Type B pancreatic cell (in vitro differentiated cells): ENCODE data around the gene ADAMTS9. TPM values are rescaled to one million over a fixed set of nuclear protein-coding genes. Genes with fewer than 3 reads are reported as not detected.

Experiments
- DNase-seq: peaks from one replicate; pipeline ENCODE4 v3.0.0; 2021; ENCODE audit warnings: mixed read lengths; ENCODE audit not compliant: unreplicated experiment; ENCODE audit errors: extremely low spot score
- H3K27ac Mint-ChIP-seq: 2 replicates; pipeline ENCODE4 v1.8.0; 2021; ENCODE audit warnings: mild to moderate bottlenecking, mixed read lengths
- H3K27me3 Mint-ChIP-seq: 2 replicates; pipeline ENCODE4 v1.8.0; 2021; ENCODE audit warnings: mixed read lengths
- H3K36me3 Mint-ChIP-seq: 2 replicates; pipeline ENCODE4 v1.8.0; 2021; ENCODE audit warnings: mixed read lengths
- H3K4me1 Mint-ChIP-seq: one replicate; pipeline ENCODE4 v1.8.0; 2021; ENCODE audit warnings: mixed read lengths; ENCODE audit not compliant: unreplicated experiment
- H3K4me3 Mint-ChIP-seq: 2 replicates; pipeline ENCODE4 v1.8.0; 2021; ENCODE audit warnings: mild to moderate bottlenecking, mixed read lengths
- H3K9me3 Mint-ChIP-seq: 2 replicates; pipeline ENCODE4 v1.8.0; 2021; ENCODE audit warnings: mixed read lengths
- total RNA-seq: library from RNA; stranded (reverse); gene quantifications from 2 replicates; pipeline ENCODE4 v1.2.1, GENCODE V29; 2021; ENCODE audit warnings: low replicate concordance
- TF ChIP-seq, protein P1 (sequence below): fragments of 200-600 bp; sonication (generic); conservative IDR thresholded peaks from 2 replicates; pipeline ENCODE4 v1.5.0; 2021; ENCODE audit warnings: antibody characterized with exemption, mild to moderate bottlenecking

The ADAMTS9 gene
- total RNA-seq, 1 donor from 2014 or later: 34.9 TPM

DNA sequence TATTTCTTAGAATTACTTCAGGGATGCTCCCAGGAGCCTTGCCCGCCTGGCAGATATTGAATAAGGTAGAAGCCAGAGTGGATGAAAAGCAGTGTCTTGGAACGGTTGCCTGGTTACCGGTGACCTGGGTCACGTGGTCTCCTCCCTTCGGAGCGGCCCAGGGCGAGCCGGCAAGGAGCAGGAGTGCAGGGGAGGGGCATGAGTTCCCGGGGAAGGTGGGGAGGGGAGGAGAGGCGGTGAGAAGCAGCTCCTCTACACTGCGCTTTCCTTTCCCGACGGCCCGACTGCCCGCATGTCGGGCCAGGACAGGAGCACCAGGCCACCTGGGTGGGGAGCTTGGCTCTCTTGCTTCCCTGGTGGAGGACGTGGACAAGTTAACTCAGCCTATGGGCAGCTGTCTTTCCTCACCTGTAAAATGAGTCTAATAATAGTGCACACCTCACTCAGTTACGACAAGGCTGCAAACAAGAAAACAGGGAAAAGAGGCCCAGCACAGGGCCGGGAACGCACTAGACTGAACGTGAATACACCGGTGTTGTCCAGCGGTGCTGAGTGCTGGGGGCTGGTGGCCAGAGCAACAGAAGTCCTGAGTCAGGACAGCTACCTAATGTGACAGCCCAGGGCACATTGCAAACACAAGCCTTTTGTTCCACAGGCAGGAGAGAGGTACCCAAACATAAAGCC, 198.3 kb downstream of the ADAMTS9 start:
- peak overlapping the region; percentile 82 for H3K4me3 Mint-ChIP-seq
- no peaks in the 10 kb centered on the region for H3K9me3 Mint-ChIP-seq
- peak; percentile 83 for DNase-seq
- no peaks in the 10 kb centered on the region for H3K27me3 Mint-ChIP-seq
- no peaks in the 10 kb centered on the region for H3K36me3 Mint-ChIP-seq
- peaks cover 48% of the 10 kb centered on the region for H3K4me1 Mint-ChIP-seq
- peak overlapping the region; percentile 84 for H3K27ac Mint-ChIP-seq
- TF ChIP-seq, protein P1, sequence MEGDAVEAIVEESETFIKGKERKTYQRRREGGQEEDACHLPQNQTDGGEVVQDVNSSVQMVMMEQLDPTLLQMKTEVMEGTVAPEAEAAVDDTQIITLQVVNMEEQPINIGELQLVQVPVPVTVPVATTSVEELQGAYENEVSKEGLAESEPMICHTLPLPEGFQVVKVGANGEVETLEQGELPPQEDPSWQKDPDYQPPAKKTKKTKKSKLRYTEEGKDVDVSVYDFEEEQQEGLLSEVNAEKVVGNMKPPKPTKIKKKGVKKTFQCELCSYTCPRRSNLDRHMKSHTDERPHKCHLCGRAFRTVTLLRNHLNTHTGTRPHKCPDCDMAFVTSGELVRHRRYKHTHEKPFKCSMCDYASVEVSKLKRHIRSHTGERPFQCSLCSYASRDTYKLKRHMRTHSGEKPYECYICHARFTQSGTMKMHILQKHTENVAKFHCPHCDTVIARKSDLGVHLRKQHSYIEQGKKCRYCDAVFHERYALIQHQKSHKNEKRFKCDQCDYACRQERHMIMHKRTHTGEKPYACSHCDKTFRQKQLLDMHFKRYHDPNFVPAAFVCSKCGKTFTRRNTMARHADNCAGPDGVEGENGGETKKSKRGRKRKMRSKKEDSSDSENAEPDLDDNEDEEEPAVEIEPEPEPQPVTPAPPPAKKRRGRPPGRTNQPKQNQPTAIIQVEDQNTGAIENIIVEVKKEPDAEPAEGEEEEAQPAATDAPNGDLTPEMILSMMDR: no peak

DNA sequence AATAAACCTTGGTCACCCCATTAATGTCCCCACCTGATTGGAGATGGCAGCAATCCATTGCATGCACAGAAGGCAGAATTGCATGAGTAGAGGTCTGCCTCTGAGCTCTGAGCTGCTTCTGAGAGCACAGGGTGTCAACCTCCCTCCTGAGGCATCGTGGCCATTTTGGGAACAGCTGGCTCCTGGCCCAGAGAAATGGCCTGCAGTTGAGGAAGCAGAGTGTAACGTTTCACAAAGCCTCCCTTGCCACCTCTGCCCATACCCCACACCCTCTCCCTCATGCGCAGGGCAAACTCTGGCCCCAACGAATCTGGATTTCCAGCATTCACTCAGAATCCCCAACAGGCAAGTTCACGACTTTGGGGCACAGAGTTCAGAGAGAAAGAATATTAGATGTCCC, 198.9 kb downstream of the ADAMTS9 start:
- Mint-ChIP-seq H3K27me3 (no peaks in the 10 kb centered on the region), H3K9me3 (no peaks in the 10 kb centered on the region), H3K4me3 (peak overlapping the region; percentile 82), H3K27ac (peak overlapping the region; percentile 84), H3K36me3 (no peaks in the 10 kb centered on the region), H3K4me1 (peaks cover 42% of the 10 kb centered on the region)
- TF ChIP-seq, protein P1: no peak
- DNase-seq: no peak

DNA sequence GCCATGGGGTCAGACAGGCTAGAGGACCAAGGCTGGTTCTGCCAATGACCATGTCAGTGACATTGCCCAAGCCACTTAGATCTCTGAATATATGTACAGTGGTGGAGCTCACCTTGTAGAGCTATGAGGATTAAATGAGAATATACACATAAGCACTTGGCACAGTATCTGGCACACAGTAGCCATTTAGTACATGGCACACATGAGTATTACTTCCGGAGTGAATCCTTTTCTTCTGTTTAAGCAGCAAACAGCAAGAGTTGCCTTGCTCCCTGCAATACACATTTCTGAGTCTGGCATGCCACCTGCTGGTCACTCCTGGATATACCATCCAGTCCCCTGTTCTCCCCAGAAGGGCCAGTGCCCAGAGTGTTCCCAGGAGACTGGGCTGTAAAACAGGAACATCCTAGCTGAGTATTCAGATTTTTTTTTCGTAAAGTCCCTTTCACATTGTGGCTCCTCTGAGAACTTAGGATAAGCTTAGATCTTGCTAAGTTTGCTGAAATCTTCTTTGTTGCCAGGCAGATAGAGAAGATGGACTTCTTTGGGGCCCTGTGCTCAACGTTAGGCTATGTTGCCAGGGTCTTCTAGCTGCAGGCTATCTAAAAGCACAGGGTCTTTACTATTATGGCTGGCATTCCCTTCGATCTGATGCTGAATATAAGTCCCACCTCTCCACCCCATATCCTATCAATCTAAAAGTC, 203.4 kb downstream of the ADAMTS9 start:
- Mint-ChIP-seq H3K4me1 (peaks cover 22% of the 10 kb centered on the region), H3K27me3 (no peaks in the 10 kb centered on the region), H3K4me3 (no peak overlapping the region), H3K27ac (no peak overlapping the region), H3K9me3 (no peaks in the 10 kb centered on the region), H3K36me3 (no peaks in the 10 kb centered on the region)
- TF ChIP-seq, protein P1: peak; percentile 96
- DNase-seq: peak; percentile 85

DNA sequence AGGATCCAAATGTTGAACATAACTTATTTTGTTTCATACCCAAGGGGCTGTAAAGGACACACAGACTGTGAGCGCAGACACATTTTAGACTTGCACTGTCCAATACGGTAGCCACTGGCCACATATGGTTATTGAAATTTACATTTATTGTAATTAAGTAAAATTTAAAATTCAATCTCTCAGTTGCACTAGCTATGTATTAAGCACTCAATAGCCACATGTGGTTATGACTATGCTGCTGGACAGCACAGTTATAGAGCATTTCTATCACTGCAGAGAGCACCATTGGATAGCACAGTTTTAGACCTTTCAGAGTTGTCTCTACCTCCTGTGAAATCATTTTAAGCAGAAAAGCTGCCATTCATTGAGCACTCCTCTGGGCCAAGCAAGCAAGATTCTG, 204.3 kb downstream of the ADAMTS9 start:
- H3K9me3 Mint-ChIP-seq: no peaks in the 10 kb centered on the region
- H3K4me1 Mint-ChIP-seq: peaks cover 16% of the 10 kb centered on the region
- H3K4me3 Mint-ChIP-seq: no peak overlapping the region
- TF ChIP-seq, protein P1: no peak
- no peak for DNase-seq
- H3K36me3 Mint-ChIP-seq: no peaks in the 10 kb centered on the region
- H3K27me3 Mint-ChIP-seq: no peaks in the 10 kb centered on the region
- H3K27ac Mint-ChIP-seq: no peak overlapping the region

DNA sequence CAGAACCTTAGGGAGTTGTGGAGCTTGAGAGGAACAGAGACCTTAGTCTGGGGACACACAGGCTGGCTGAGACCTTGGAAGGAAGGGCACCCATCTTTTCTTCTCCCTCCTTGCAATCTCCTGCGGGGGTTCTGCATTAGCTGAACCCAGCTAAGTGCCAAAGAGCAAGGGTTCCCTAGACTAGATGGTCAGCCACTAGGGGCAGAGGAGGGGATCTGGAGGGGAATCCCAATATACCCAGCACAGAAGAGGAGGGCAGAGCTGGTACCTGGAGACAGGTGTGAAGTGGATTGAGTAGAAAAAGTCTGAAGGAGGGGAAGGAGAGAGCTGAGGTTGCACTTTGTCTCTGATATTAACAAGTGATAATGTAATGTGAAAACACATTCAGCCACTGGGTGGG, 212.8 kb downstream of the ADAMTS9 start:
- H3K4me3 Mint-ChIP-seq: no peak overlapping the region
- H3K9me3 Mint-ChIP-seq: peaks cover 14% of the 10 kb centered on the region
- peaks cover 3% of the 10 kb centered on the region for H3K36me3 Mint-ChIP-seq
- peaks cover 8% of the 10 kb centered on the region for H3K4me1 Mint-ChIP-seq
- no peak overlapping the region for H3K27ac Mint-ChIP-seq
- DNase-seq: no peak
- TF ChIP-seq, protein P1: no peak
- no peaks in the 10 kb centered on the region for H3K27me3 Mint-ChIP-seq
